IPS-15b (cell line): ENCODE results near the gene FGD6.

Source experiments
- H3K27me3 ChIP-seq: one replicate; pipeline ENCODE4 v1.6.1; 2013; ENCODE audit warnings: low read length; ENCODE audit not compliant: control insufficient read depth, insufficient read depth
- H3K36me3 ChIP-seq: one replicate; pipeline ENCODE4 v1.6.1; 2013; ENCODE audit warnings: low read length; ENCODE audit not compliant: control insufficient read depth, insufficient read depth
- H3K4me1 ChIP-seq: one replicate; pipeline ENCODE4 v1.6.1; 2013; ENCODE audit warnings: mild to moderate bottlenecking, low read length; ENCODE audit not compliant: control insufficient read depth, insufficient read depth
- H3K4me3 ChIP-seq: one replicate; pipeline ENCODE4 v1.5.1; 2013; ENCODE audit warnings: low read depth, low read length
- H3K9ac ChIP-seq: one replicate; pipeline ENCODE4 v1.6.1; 2013; ENCODE audit warnings: low read depth, mild to moderate bottlenecking, low read length
- H3K9me3 ChIP-seq: one replicate; pipeline ENCODE4 v1.6.1; 2013; ENCODE audit warnings: mild to moderate bottlenecking, low read length; ENCODE audit not compliant: control insufficient read depth, insufficient read depth

FGD6 gene

GRCh38 chr12:95214466-95214865 is 2.8 kb downstream of the FGD6 start:
- H3K9ac ChIP-seq, result no peak overlapping the region
- no peaks in the 10 kb centered on the region for H3K27me3 ChIP-seq
- no peaks in the 10 kb centered on the region for H3K9me3 ChIP-seq
- no peaks in the 10 kb centered on the region for H3K36me3 ChIP-seq
- H3K4me1 ChIP-seq, result peaks cover 10% of the 10 kb centered on the region
- H3K4me3 ChIP-seq, result no peak overlapping the region

- peak overlapping the region; percentile 38 for H3K9ac ChIP-seq
- H3K4me1 ChIP-seq, result peaks cover 16% of the 10 kb centered on the region
- no peaks in the 10 kb centered on the region for H3K9me3 ChIP-seq
- H3K27me3 ChIP-seq, result no peaks in the 10 kb centered on the region
- H3K36me3 ChIP-seq, result no peaks in the 10 kb centered on the region
- no peak overlapping the region for H3K4me3 ChIP-seq
These were observed 3.3 kb downstream of the FGD6 start for GRCh38 chr12:95213928-95214327.

GRCh38 chr12:95213119-95213518 is 4.1 kb downstream of the FGD6 start:
- Histone ChIP-seq H3K27me3 (no peaks in the 10 kb centered on the region), H3K4me3 (no peak overlapping the region), H3K9me3 (no peaks in the 10 kb centered on the region), H3K4me1 (peaks cover 22% of the 10 kb centered on the region), H3K9ac (no peak overlapping the region), H3K36me3 (no peaks in the 10 kb centered on the region)

GRCh38 chr12:95212586-95212985 is 4.7 kb downstream of the FGD6 start:
- Histone ChIP-seq H3K4me1 (peaks cover 24% of the 10 kb centered on the region), H3K36me3 (no peaks in the 10 kb centered on the region), H3K4me3 (no peak overlapping the region), H3K9me3 (no peaks in the 10 kb centered on the region), H3K27me3 (no peaks in the 10 kb centered on the region), H3K9ac (no peak overlapping the region)

- Histone ChIP-seq H3K9me3 (no peaks in the 10 kb centered on the region), H3K9ac (no peak overlapping the region), H3K4me3 (no peak overlapping the region), H3K4me1 (peaks cover 37% of the 10 kb centered on the region), H3K36me3 (no peaks in the 10 kb centered on the region), H3K27me3 (no peaks in the 10 kb centered on the region)
These were observed 8.6 kb downstream of the FGD6 start for GRCh38 chr12:95208678-95209077.

GRCh38 chr12:95207407-95207806 is 9.9 kb downstream of the FGD6 start:
- Histone ChIP-seq H3K27me3 (no peaks in the 10 kb centered on the region), H3K4me1 (peaks cover 44% of the 10 kb centered on the region), H3K4me3 (no peak overlapping the region), H3K9ac (no peak overlapping the region), H3K36me3 (no peaks in the 10 kb centered on the region), H3K9me3 (no peaks in the 10 kb centered on the region)

GRCh38 chr12:95206916-95207315 is 10.4 kb downstream of the FGD6 start:
- no peaks in the 10 kb centered on the region for H3K9me3 ChIP-seq
- no peaks in the 10 kb centered on the region for H3K27me3 ChIP-seq
- no peak overlapping the region for H3K9ac ChIP-seq
- H3K36me3 ChIP-seq, result no peaks in the 10 kb centered on the region
- no peak overlapping the region for H3K4me3 ChIP-seq
- peaks cover 44% of the 10 kb centered on the region for H3K4me1 ChIP-seq

GRCh38 chr12:95205685-95206084 is 11.6 kb downstream of the FGD6 start:
- Histone ChIP-seq H3K4me3 (no peak overlapping the region), H3K36me3 (no peaks in the 10 kb centered on the region), H3K9me3 (no peaks in the 10 kb centered on the region), H3K27me3 (no peaks in the 10 kb centered on the region), H3K9ac (peak overlapping the region; percentile 4), H3K4me1 (peaks cover 54% of the 10 kb centered on the region)

- no peaks in the 10 kb centered on the region for H3K27me3 ChIP-seq
- H3K4me1 ChIP-seq, result peaks cover 55% of the 10 kb centered on the region
- no peaks in the 10 kb centered on the region for H3K36me3 ChIP-seq
- H3K9me3 ChIP-seq, result no peaks in the 10 kb centered on the region
- H3K9ac ChIP-seq, result no peak overlapping the region
- no peak overlapping the region for H3K4me3 ChIP-seq
These were observed 12.1 kb downstream of the FGD6 start for GRCh38 chr12:95205016-95205624.

GRCh38 chr12:95204141-95204866 is 13.0 kb downstream of the FGD6 start:
- H3K4me1 ChIP-seq, result peaks cover 53% of the 10 kb centered on the region
- H3K36me3 ChIP-seq, result no peaks in the 10 kb centered on the region
- no peaks in the 10 kb centered on the region for H3K27me3 ChIP-seq
- no peaks in the 10 kb centered on the region for H3K9me3 ChIP-seq
- peak overlapping the region; percentile 16 for H3K4me3 ChIP-seq
- no peak overlapping the region for H3K9ac ChIP-seq

- Histone ChIP-seq H3K36me3 (no peaks in the 10 kb centered on the region), H3K27me3 (no peaks in the 10 kb centered on the region), H3K9me3 (no peaks in the 10 kb centered on the region), H3K9ac (no peak overlapping the region), H3K4me1 (peaks cover 47% of the 10 kb centered on the region), H3K4me3 (no peak overlapping the region)
These were observed 13.7 kb downstream of the FGD6 start for GRCh38 chr12:95203487-95204030.
